Liver (tissue), 9 donors: ENCODE data around the gene TLE2. TPM values are rescaled to one million over a fixed set of nuclear protein-coding genes. Genes with fewer than 3 reads are reported as not detected.

Experiments
- DNase-seq: peaks from one replicate; pipeline ENCODE4 v3.0.0-alpha.2; 2017; ENCODE audit warnings: low spot score
- H3K27ac ChIP-seq, 2 donors: one replicate each; pipeline ENCODE4 v1.7.0; 2013; ENCODE audit warnings: inconsistent platforms in 2 of 2, low read length in 2 of 2, control low read depth in 1 of 2, low read depth in 1 of 2, mild to moderate bottlenecking in 1 of 2
- H3K27me3 ChIP-seq, 4 donors: one replicate each; pipeline versions ENCODE4 v1.6.1 to v1.7.0; 2013; ENCODE audit warnings: low read length in 3 of 4, inconsistent platforms in 1 of 4, mild to moderate bottlenecking in 1 of 4, moderate library complexity in 1 of 4; ENCODE audit not compliant: control insufficient read depth in 4 of 4, insufficient read depth in 4 of 4
- H3K36me3 ChIP-seq, 4 donors: one replicate each; pipeline versions ENCODE4 v1.6.1 to v1.7.0; 2013; ENCODE audit warnings: low read length in 3 of 4, mild to moderate bottlenecking in 3 of 4, low read depth in 1 of 4, moderate library complexity in 1 of 4; ENCODE audit not compliant: control insufficient read depth in 4 of 4, insufficient read depth in 3 of 4
- H3K4me1 ChIP-seq, 4 donors: one replicate each; pipeline versions ENCODE4 v1.6.1 to v1.7.0; 2013; ENCODE audit warnings: low read length in 3 of 4, mild to moderate bottlenecking in 3 of 4, moderate library complexity in 1 of 4; ENCODE audit not compliant: control insufficient read depth in 4 of 4, insufficient read depth in 4 of 4
- H3K4me3 ChIP-seq, 3 donors: one replicate each; pipeline versions ENCODE4 v1.6.1 to v1.7.0; 2013; ENCODE audit warnings: low read length in 3 of 3, control low read depth in 1 of 3, low read depth in 1 of 3, mild to moderate bottlenecking in 1 of 3
- H3K9ac ChIP-seq, 2 donors: one replicate each; pipeline ENCODE4 v1.7.0; 2013; ENCODE audit warnings: low read length in 2 of 2, mild to moderate bottlenecking in 2 of 2, moderate library complexity in 2 of 2, control low read depth in 1 of 2, low read depth in 1 of 2
- H3K9me3 ChIP-seq, 4 donors: one replicate each; pipeline versions ENCODE4 v1.6.1 to v1.7.0; 2013; ENCODE audit warnings: low read length in 3 of 4; ENCODE audit not compliant: control insufficient read depth in 4 of 4
- ATF3 ChIP-seq: IDR thresholded peaks from 2 replicates; pipeline ENCODE4 v1.6.1; 2016; ENCODE audit warnings: antibody characterized with exemption
- CTCF ChIP-seq: fragments of 150-350 bp; IDR thresholded peaks from 2 replicates; pipeline ENCODE4 v1.5.1; 2017; ENCODE audit warnings: improper control_type of control experiment, low read depth, low read length; ENCODE audit not compliant: missing input control
- EGR1 ChIP-seq, 2 donors: IDR thresholded peaks; 2 replicates each; pipeline ENCODE4 v1.6.1; 2016 to 2018; ENCODE audit warnings: antibody characterized with exemption in 2 of 2, low read depth in 2 of 2
- FOXA1 ChIP-seq: IDR thresholded peaks from 2 replicates; pipeline ENCODE4 v1.6.1; 2016; ENCODE audit warnings: antibody characterized with exemption
- FOXA2 ChIP-seq: IDR thresholded peaks from 2 replicates; pipeline ENCODE4 v1.6.1; 2016; ENCODE audit warnings: antibody characterized with exemption
- HNF4A ChIP-seq, 2 donors: conservative IDR thresholded peaks; 2 replicates each; pipeline ENCODE4 v1.6.1; 2016; ENCODE audit warnings: antibody characterized with exemption in 2 of 2, mild to moderate bottlenecking in 2 of 2
- HNF4G ChIP-seq: IDR thresholded peaks from 2 replicates; pipeline ENCODE4 v1.6.1; 2016; ENCODE audit warnings: antibody characterized with exemption
- JUND ChIP-seq, 2 donors: IDR thresholded peaks; 2 replicates each; pipeline ENCODE4 v1.6.1; 2016; ENCODE audit warnings: antibody characterized with exemption in 2 of 2
- MAX ChIP-seq: IDR thresholded peaks from 2 replicates; pipeline ENCODE4 v1.6.1; 2016; ENCODE audit warnings: antibody characterized with exemption
- NR2F2 ChIP-seq: IDR thresholded peaks from 2 replicates; pipeline ENCODE4 v1.6.1; 2016; ENCODE audit warnings: antibody characterized with exemption
- RAD21 ChIP-seq, 2 donors: IDR thresholded peaks; 2 replicates each; pipeline ENCODE4 v1.6.1; 2016; ENCODE audit warnings: antibody characterized with exemption in 2 of 2, mild to moderate bottlenecking in 2 of 2
- REST ChIP-seq: IDR thresholded peaks from 2 replicates; pipeline ENCODE4 v1.6.1; 2016; ENCODE audit warnings: antibody characterized with exemption, mild to moderate bottlenecking
- RXRA ChIP-seq, 2 donors: IDR thresholded peaks; 2 replicates each; pipeline ENCODE4 v1.6.1; 2017 to 2018; ENCODE audit warnings: antibody characterized with exemption in 2 of 2, mild to moderate bottlenecking in 1 of 2
- SP1 ChIP-seq: IDR thresholded peaks from 2 replicates; pipeline ENCODE4 v1.6.1; 2018; ENCODE audit warnings: antibody characterized with exemption, mild to moderate bottlenecking
- ZBTB33 ChIP-seq: IDR thresholded peaks from 2 replicates; pipeline ENCODE4 v1.6.1; 2016; ENCODE audit warnings: antibody characterized with exemption
- WGBS: extraction: QIAGEN DNeasy Blood & Tissue Kit; methylation state at CpG from one replicate; pipeline ENCODE4 v1.1.7; 2013; 5-methylcytosine and 5-hydroxymethylcytosine counted together
- polyA plus RNA-seq, 2 donors: library from polyadenylated mRNA; stranded (reverse) in 1 of 2; unstranded in 1 of 2; fragments of 200-250 nt in 1 of 2; fragments of >200 nt in 1 of 2; fragmentation: Nextera tagmentation in 1 of 2; extraction: Ambion mirVana in 1 of 2; gene quantifications; one replicate each; pipeline versions ENCODE4 v1.2.1 to v1.2.3, GENCODE V29; 2013 to 2015
- total RNA-seq, 2 donors: library from RNA; depleted of rRNA; stranded (reverse); fragments of >200 nt; gene quantifications; one replicate each; pipeline ENCODE4 v1.2.3, GENCODE V29; 2014
- donor health status: healthy.
- donor health status: healthy.
- donor health status: healthy.
- donor health status: healthy.
- donor health status: healthy.

Gene TLE2
- total and polyA plus RNA-seq, 4 donors, result 3.6 to 9.3 (median 5.8) TPM

- H3K4me1 ChIP-seq, result peaks cover 15 to 28% (median 19%) of the 10 kb centered on the region in 4 donors
- DNase-seq, result no peak
- 39% methylated on average over 14 of the region's 14 CpGs for WGBS
- peak overlapping the region in 1 of 2 donors; percentile 44 for H3K27ac ChIP-seq
- no peaks in the 10 kb centered on the region for H3K36me3 ChIP-seq
- peak; percentile 53 for TF ChIP-seq NR2F2
- TF ChIP-seq SP1, result no peak
- no peaks in the 10 kb centered on the region for H3K27me3 ChIP-seq
- no peak overlapping the region for H3K9ac ChIP-seq
- no peaks in the 10 kb centered on the region for H3K9me3 ChIP-seq
- H3K4me3 ChIP-seq, result no peak overlapping the region
Observed at GRCh38 chr19:2974342-2975041, 54.6 kb downstream of the TLE2 start.

GRCh38 chr19:2973229-2973628, 55.9 kb downstream of the TLE2 start:
- peaks cover 19 to 37% (median 26%) of the 10 kb centered on the region in 4 donors for H3K4me1 ChIP-seq
- WGBS, result 76% methylated on average over 8 of the region's 8 CpGs

GRCh38 chr19:2970201-2970835, 58.8 kb downstream of the TLE2 start:
- H3K4me3 ChIP-seq, result no peak overlapping the region
- H3K9me3 ChIP-seq, result no peaks in the 10 kb centered on the region
- TF ChIP-seq JUND (IDR thresholded peaks at IDR 0.05) (no peak), RXRA (IDR thresholded peaks at IDR 0.05) (peak in 1 of 2 donors; percentile 48), REST (no peak), RAD21 (IDR thresholded peaks at IDR 0.05) (no peak), FOXA2 (no peak), HNF4A (conservative IDR thresholded peaks at IDR 0.05) (peak in 1 of 2 donors; percentile 11), EGR1 (IDR thresholded peaks at IDR 0.05; ENCODE audit: low read depth in 2 of 2) (no peak), ATF3 (no peak), HNF4G (no peak), NR2F2 (no peak), FOXA1 (no peak), MAX (no peak), ZBTB33 (no peak), CTCF (no peak)
- no peak for DNase-seq
- H3K27ac ChIP-seq, result peak overlapping the region; percentile 1 to 25
- H3K4me1 ChIP-seq, result peaks cover 4 to 13% (median 8%) of the 10 kb centered on the region in 4 donors
- H3K9ac ChIP-seq, result no peak overlapping the region
- H3K27me3 ChIP-seq, result no peaks in the 10 kb centered on the region
- H3K36me3 ChIP-seq, result no peaks in the 10 kb centered on the region
- 80% methylated on average over 9 of the region's 9 CpGs for WGBS

More at GRCh38 chr19:2973229-2973628, 55.9 kb downstream of the TLE2 start:
- no peak for DNase-seq
- H3K27me3 ChIP-seq, result no peaks in the 10 kb centered on the region
- no peaks in the 10 kb centered on the region for H3K9me3 ChIP-seq
- H3K27ac ChIP-seq, result peak overlapping the region in 1 of 2 donors; percentile 54
- H3K36me3 ChIP-seq, result no peaks in the 10 kb centered on the region
- no peak overlapping the region for H3K4me3 ChIP-seq
- H3K9ac ChIP-seq, result no peak overlapping the region
- TF ChIP-seq NR2F2 (peak; percentile 52), SP1 (peak; percentile 29), RXRA (IDR thresholded peaks at IDR 0.05) (peak; percentile 15 to 33), FOXA2 (no peak)
